ENCODE data around the gene NRXN3. TPM values are rescaled to one million over a fixed set of nuclear protein-coding genes. Genes with fewer than 3 reads are reported as not detected.

The NRXN3 gene
- total and polyA plus RNA-seq, 2 experiments from 2014 or later, result 1.0 to 1.8 TPM

GRCh38 chr14:78785265-78785664 is 615.1 kb downstream of the NRXN3 start (continued):
- TF ChIP-seq ZNF462 (CRISPR knock-in tag; IDR thresholded peaks at IDR 0.05) (no peak), JUNB (IDR thresholded peaks at IDR 0.05; ENCODE audit: unreplicated experiment) (no peak), ZNF331 (CRISPR knock-in tag; IDR thresholded peaks at IDR 0.05; ENCODE audit: low read depth) (no peak), NANOG (IDR thresholded peaks at IDR 0.05; ENCODE audit: borderline replicate concordance) (no peak), ZNF114 (CRISPR knock-in tag; IDR thresholded peaks at IDR 0.05) (no peak), CTCF (conservative IDR thresholded peaks at IDR 0.05; ENCODE audit: low read depth in 2 of 2) (no peak), POLR2AphosphoS5 (IDR thresholded peaks at IDR 0.05; ENCODE audit: low read depth) (no peak), CREB1 (CRISPR knock-in tag; IDR thresholded peaks at IDR 0.05; ENCODE audit: low read depth) (no peak)

Measured in GM23338 (cell line).